Left colon (tissue), 2 donors: ENCODE results near the gene PNCK. TPM values are rescaled to one million over a fixed set of nuclear protein-coding genes. Genes with fewer than 3 reads are reported as not detected.
A peak's percentile ranks its signal among the peaks of the same experiment; 100 is the strongest.

ENCODE experiments used
- ATAC-seq: fragments of 200-7000 bp; cut with Tn5 transposase; one replicate; pipeline ENCODE4 v1.9.1; 2020; ENCODE audit warnings: mild to moderate bottlenecking, moderate library complexity
- DNase-seq, 2 donors: peaks; one replicate each; pipeline ENCODE4 v3.0.0-alpha.2; 2020
- intact Hi-C, 2 donors: fragments of 100-400 bp; cut with DNase I in 1 of 2; cut with micrococcal nuclease in 1 of 2; formaldehyde crosslinking; loops; one replicate each; pipeline versions ENCODE4 v1.11.2 to v1.14.0; 2022; cut with DNase I, micrococcal nuclease
- total RNA-seq, 2 donors: library from RNA; stranded (reverse); fragmentation: NEBNext Ultra II Directional; extraction: Animal tissue kit (Norgen Biotek cat#: 25700); gene quantifications; one replicate each; pipeline ENCODE4 v1.2.1, GENCODE V29; 2021
- donor health status: DM: no; HTN: no; CAD: no.
- donor health status: DM: yes; HTN: yes; CAD: no.

The PNCK gene
- total RNA-seq, 2 donors from 2014 or later = 1.1 to 14.2 TPM

- intact Hi-C loops = loop anchor here in 1 of 2 donors (10.0 kb wide), 1 partner anchor 115 kb away; no protein-coding TSS in a partner anchor
- DNase-seq (no peak), ATAC-seq (no peak)
Measured at GRCh38 chrX:153669901-153670731, 3.5 kb downstream of the PNCK start.

DNA sequence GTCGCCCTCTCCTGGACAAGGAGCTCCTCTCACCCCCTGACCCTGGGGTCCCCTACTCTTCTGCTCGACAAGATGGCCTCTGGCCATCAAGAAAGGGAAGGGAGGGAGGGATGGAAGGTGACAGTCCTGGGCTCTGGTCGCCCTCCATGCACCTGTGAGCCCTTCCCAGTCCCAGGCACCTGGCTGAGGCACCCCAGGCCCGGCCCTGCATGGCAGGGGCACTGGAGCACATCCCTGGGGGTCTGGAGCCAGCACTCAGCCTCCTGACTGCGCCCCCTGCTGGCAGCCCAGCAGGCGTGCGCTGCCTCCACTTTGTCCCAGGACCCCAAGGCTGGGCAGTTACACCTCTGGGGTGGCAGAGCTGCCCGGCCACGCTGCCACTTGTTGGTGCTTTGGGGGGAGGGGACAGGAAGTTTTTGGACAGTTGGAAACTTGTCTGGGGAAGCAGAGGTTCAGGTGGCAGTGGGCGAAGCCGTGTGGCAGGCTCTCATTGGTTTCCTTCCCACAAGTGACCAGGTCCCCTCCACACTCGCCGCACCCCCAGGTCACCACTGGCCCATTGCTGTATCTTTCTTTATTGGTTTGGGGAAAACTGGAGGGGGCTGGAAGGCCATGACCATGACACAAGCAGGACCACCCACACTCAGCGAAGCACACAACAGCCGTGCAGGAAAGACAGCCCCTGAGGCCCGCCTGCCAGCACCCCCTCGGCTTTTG, 4.3 kb downstream of the PNCK start:
- no peak for DNase-seq
- intact Hi-C loops = loop anchor here in 1 of 2 donors (10.0 kb wide), 1 partner anchor 115 kb away; no protein-coding TSS in a partner anchor
- ATAC-seq = peak; percentile 22

GRCh38 chrX:153668423-153669173, 5.0 kb downstream of the PNCK start:
- ATAC-seq (no peak), DNase-seq (no peak)
- intact Hi-C loops = loop anchor here in 1 of 2 donors (10.0 kb wide), 1 partner anchor 114 kb away; no protein-coding TSS in a partner anchor

DNA sequence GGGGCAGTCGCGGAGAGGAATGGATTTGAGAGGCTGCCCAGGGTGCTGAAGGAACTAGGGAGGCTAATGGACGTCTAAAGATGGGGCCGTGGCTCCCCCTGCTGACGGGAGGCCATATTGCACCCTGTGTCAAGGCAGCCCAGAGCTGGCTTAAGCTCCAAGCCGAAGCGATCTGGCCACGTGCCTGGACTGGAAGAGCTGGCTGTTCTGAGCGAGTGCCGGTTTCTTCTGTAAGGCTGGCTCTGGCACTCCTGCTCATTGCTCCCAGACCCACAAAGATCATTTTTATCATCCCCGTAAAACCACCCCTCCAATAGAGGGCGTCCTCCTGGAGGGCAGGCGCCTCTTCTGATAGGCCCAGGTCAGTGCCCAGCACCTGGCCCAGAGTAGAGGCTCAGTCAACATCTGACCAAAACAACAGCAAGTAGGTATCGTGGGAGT, 5.6 kb downstream of the PNCK start:
- DNase-seq = peak; percentile 70 to 86
- intact Hi-C loops = loop anchor here in 1 of 2 donors (10.0 kb wide), 1 partner anchor 113 kb away; no protein-coding TSS in a partner anchor
- peak; percentile 83 for ATAC-seq

GRCh38 chrX:153667281-153667955, 6.2 kb downstream of the PNCK start:
- intact Hi-C loops = loop anchor here in 1 of 2 donors (10.0 kb wide), 1 partner anchor 113 kb away; no protein-coding TSS in a partner anchor
- ATAC-seq (peak; percentile 14), DNase-seq (no peak)

DNA sequence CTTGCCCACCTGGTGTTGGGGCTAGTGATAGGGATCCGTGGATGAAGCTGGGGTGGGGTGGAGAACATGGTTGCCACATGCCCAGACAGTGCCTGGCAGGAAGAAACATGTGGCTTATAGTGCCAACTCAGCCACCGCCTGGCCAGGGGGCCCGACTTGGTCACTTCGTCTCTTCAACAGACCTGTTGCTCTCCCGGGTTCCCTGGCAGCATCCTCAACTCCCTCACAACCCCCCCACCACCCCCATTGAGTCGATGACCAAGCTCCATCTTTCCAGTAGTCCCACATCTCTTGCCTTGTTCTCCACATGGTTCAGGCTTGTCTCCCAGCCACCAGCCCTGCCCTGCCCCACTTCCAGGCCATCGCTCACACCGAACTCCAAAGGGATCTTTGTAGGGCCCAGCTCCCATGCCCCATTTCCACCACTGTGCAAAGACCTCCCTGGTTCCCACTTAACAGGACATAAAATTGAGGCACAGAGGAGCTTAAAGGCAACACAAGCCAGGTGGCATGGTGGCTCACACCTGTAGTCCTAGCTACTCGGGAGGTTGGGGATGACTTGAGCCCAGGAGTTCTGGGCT, 7.8 kb downstream of the PNCK start:
- intact Hi-C loops = loop anchor here in 1 of 2 donors (10.0 kb wide), 1 partner anchor 111 kb away; no protein-coding TSS in a partner anchor
- no peak for DNase-seq
- no peak for ATAC-seq

GRCh38 chrX:153662266-153662665, 11.3 kb downstream of the PNCK start:
- ATAC-seq = peak; percentile 70
- peak in 1 of 2 donors; percentile 81 for DNase-seq

DNA sequence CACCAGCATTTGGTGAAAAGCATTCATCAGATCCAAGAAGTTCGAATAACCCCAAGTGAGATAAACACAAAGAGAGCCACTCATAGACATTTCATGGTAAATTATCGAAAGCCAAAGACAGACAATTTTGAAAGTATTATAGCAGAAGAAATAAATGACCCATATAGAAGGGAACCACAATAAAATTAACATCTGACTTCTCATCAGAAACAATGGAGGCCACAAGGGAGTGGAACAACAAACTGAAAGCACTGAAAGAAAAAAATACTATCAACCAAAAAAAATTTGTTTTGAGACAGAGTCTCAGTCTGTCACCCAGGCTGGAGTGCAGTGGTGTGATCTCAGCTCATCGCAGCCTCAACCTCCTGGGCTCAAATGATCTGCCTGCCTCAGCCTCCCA, 14.3 kb downstream of the PNCK start:
- ATAC-seq = no peak
- DNase-seq = no peak
- intact Hi-C loops = no loop called here

More at GRCh38 chrX:153662266-153662665, 11.3 kb downstream of the PNCK start:
- intact Hi-C loops = loop anchor here in 1 of 2 donors (10.0 kb wide), 1 partner anchor 107 kb away; no protein-coding TSS in a partner anchor

DNA sequence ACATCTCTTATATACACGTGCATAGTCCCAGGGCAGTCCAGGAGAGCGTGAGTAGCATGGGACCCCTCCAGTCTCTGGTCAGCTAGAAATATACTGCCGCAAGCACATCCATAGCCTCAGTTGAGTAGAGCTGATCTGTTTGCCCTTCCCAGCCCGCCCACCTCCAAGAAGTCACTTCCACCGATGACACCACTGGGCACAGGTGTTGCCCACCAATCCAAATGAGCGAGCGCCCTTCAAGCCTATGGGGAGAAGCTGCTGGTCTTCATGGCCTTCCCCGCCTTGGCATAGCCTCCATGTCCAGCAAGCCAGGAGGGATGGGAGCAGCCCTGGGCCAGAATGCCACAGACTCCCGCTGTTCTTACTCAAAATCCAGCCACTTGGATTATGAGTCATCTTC, 16.5 kb downstream of the PNCK start:
- intact Hi-C loops = no loop called here
- ATAC-seq = no peak
- no peak for DNase-seq

GRCh38 chrX:153653556-153653955, 20.1 kb downstream of the PNCK start:
- ATAC-seq (no peak), DNase-seq (no peak)
- intact Hi-C loops = no loop called here

GRCh38 chrX:153651540-153652079, 22.0 kb downstream of the PNCK start:
- no peak for ATAC-seq
- DNase-seq = no peak
- intact Hi-C loops = no loop called here

DNA sequence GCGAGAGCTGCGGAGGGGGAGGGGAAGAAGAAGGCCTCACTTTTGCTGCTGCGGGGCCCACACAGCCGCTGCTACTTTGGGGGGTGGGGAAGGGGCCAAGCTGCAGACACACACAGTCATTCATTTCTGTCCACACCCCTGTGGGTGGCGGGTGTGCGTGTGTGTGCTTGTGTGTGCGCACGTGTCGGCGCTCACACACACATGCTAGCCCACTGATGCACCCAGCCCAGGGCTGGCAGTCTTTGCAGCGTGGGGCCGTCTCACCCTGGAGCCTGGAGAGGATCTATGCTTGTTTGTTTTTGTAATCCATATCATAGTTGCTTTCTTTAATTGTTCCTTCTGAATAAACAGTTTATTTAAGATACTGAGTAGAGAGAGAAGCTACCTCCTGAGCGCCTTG, 22.7 kb downstream of the PNCK start:
- ATAC-seq = no peak
- intact Hi-C loops = no loop called here
- DNase-seq = no peak

DNA sequence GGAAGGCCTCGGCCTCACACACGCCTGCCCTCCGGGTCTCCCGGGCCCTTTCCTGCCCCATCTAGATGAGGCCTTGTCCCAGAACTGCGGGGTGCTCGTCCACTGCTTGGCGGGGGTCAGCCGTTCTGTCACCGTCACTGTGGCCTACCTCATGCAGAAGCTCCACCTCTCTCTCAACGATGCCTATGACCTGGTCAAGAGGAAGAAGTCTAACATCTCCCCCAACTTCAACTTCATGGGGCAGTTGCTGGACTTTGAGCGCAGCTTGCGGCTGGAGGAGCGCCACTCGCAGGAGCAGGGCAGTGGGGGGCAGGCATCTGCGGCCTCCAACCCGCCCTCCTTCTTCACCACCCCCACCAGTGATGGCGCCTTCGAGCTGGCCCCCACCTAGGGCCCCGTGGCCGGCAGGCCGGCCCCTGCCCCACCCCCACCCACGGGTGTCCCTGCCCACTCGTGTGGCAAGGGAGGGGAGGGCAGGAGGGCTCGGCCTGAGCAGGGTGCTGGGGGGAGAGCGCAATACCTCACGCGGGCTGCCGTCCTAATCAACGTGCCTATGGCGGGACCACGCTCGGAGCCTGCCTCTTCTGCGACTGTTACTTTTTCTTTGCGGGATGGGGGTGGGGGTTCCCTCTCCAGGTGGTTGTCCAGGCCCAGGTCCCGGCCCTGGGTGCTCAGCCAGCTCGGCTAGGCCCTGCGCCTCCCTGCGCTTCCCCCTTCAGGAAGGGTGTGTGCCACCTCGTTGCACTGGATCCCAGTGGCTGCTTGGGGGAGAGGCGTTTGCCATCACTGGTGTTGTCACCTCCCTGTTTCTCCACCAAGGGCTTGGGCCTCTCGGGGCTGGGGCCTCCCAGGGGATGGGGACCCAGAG, 23.5 kb downstream of the PNCK start:
- ATAC-seq (no peak), DNase-seq (no peak)
- intact Hi-C loops = no loop called here

DNA sequence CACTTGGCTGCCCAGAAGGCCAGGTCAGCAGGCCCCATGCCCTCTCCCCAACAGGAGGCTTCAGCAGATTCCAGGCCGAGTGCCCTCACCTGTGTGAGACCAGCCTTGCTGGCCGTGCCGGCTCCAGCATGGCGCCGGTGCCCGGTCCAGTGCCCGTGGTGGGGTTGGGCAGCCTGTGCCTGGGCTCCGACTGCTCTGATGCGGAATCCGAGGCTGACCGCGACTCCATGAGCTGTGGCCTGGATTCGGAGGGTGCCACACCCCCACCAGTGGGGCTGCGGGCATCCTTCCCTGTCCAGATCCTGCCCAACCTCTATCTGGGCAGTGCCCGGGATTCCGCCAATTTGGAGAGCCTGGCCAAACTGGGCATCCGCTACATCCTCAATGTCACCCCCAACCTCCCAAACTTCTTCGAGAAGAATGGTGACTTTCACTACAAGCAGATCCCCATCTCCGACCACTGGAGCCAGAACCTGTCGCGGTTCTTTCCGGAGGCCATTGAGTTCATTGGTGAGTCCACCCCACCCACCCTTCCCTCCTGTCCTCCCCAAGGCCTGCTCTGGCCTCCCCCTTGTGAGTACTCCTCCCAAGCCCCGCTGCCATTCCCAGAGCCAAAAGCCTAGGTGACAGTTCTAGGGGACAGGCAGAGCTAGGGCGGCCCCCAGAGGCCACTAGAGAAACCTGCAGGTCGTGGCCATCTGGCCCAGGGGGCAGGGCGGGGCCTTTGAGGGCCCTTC, 24.3 kb downstream of the PNCK start:
- intact Hi-C loops = no loop called here
- DNase-seq (peak in 1 of 2 donors; percentile 41), ATAC-seq (peak; percentile 65)

DNA sequence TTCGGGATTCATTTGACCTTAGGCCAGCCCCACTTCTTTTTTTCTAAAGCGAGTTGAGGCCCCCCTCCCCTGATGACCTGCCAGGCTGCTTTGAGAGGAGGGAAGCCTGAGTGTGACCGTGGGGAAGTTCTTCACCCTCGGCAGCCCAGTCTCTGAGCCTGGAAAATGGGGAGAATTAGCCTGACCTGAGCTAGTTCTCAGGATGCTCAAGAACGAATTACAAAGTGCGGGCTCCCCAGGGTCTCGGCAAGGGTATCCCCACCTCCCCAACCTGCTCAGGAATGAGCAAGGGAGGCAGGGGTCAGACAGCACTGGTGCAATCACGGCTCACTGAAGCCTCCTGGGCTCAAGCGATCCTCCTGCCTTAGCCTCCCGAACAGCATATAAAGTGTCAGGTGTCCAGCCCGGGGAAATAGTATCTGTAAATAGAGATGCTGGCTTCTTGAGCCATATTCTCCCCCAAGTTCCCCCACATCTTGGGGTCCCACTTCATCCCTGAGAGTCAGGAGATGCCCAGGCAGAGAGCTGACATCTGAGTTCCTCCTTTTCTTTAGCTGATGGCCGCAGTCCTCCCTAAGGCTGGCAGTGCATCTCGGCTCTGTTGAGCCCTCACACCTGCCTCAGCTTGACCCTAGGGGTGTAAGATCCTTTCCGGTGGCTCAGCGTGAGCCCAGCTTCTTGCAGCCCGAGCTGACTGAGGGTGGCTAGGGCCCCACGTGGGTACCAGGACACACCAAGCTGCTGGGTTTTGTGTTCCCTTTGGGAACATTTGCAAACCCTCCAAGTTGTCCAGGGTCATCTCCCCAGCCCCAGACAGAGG, 25.0 kb downstream of the PNCK start:
- no peak for ATAC-seq
- no peak for DNase-seq
- intact Hi-C loops = no loop called here
